GM19035 (cell line): ENCODE results near the gene FEM1A.
"Not testable (repeated sequence)": the region's sequence is repeated elsewhere in the genome, so short reads cannot be mapped to it uniquely, and the experiment has no call there.

ENCODE experiments used
- ATAC-seq: cut with Tn5 transposase; IDR thresholded peaks from one replicate; pipeline ENCODE4 v1.9.1; 2021; ENCODE audit not compliant: unreplicated experiment

The FEM1A gene, protein sequence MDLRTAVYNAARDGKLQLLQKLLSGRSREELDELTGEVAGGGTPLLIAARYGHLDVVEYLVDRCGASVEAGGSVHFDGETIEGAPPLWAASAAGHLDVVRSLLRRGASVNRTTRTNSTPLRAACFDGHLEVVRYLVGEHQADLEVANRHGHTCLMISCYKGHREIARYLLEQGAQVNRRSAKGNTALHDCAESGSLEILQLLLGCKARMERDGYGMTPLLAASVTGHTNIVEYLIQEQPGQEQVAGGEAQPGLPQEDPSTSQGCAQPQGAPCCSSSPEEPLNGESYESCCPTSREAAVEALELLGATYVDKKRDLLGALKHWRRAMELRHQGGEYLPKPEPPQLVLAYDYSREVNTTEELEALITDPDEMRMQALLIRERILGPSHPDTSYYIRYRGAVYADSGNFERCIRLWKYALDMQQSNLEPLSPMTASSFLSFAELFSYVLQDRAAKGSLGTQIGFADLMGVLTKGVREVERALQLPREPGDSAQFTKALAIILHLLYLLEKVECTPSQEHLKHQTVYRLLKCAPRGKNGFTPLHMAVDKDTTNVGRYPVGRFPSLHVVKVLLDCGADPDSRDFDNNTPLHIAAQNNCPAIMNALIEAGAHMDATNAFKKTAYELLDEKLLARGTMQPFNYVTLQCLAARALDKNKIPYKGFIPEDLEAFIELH

GRCh38 chr19:4791183-4792018 lies at the start of gene FEM1A:
FEM1A (plus strand) TSS chr19:4791734; CDS start chr19:4791855, 121 bp downstream.
- peak; percentile 91 for ATAC-seq

- no peak for ATAC-seq
These were observed 48.5 kb upstream of the FEM1A start for GRCh38 chr19:4742723-4743646.

- ATAC-seq, result no peak
These were observed 46.9 kb upstream of the FEM1A start for GRCh38 chr19:4744451-4745174.

DNA sequence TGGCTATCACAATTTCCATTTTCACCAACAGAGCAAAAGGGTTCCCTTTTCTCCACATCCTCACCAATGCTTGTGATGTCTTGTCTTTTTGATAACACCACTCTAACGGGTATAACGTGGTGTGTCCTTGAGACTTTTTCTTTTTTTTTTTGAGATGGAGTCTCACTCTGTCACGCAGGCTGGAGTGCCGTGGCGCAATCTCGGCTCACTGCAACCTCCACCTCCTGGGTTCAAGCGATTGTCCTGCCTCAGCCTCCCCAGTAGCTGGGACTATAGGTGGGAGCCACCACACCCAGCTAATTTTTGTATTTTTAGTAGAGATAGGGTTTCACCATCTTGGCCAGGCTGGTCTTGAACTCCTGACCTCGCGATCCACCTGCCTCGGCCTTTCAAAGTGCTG lies 46.4 kb upstream of the FEM1A start:
- ATAC-seq, result not testable (repeated sequence)

DNA sequence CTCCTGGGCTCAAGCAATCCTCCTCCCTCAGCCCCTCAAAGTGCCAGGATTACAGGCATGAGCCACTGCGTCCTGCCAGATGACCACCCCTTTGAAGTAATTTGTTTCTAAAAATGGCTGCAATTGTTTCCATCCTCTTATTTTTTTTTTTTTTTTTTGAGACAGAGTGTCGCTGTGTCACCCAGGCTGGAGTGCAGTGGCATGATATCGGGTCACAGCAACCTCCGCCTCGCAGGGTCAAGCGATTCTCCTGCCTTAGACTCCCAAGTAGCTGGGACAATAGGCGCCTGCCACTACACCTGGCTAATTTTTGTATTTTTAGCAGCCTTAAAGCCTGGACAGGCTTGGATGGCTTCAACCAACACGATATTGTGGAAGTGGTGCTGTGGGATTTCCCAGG lies 45.5 kb upstream of the FEM1A start:
- ATAC-seq, result no peak

GRCh38 chr19:4748185-4748584 lies 43.3 kb upstream of the FEM1A start:
- ATAC-seq, result no peak

DNA sequence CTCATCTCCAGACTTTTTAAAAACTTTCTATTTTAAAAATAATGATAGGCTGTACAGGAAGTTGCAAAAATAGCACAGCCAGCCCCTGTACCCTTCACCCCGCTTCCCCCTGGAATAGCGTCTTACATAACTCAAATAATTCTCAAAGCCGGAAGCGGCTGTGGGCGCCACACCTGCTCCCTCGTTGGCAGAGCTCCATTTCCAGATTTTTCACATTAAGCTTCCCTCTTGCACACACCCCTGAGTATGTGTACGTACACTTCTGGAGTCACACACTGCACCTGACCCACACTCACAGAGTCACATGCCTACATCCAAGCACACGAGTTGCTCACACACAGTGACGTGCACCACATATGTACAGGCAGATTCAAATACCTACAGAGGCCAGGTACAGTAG lies 42.9 kb upstream of the FEM1A start:
- ATAC-seq, result no peak

GRCh38 chr19:4749870-4750590 lies 41.5 kb upstream of the FEM1A start:
- no peak for ATAC-seq

DNA sequence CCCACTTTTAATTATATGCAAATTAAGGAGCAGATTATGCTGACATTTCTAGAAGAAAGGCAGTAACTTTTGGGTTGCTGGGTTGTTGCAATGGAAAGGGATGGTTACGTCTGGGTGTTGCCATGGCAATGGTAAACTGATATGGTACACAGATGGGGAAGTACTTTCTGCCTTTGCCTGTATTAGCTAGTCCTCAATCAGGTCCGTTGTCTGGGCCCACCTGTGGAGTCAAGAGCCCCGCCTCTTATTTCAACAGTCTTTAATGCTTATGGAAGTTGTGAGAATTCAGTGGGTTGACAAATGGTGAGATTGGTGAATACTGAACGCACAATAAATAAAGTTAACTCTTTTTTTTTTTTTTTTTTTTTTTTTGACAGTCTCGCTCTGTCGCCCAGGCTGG lies 37.3 kb upstream of the FEM1A start:
- ATAC-seq, result no peak

GRCh38 chr19:4755459-4755858 lies 36.1 kb upstream of the FEM1A start:
- no peak for ATAC-seq

- ATAC-seq, result no peak
These were observed 33.5 kb upstream of the FEM1A start for GRCh38 chr19:4758082-4758481.

GRCh38 chr19:4758659-4759058 lies 32.9 kb upstream of the FEM1A start:
- ATAC-seq, result no peak

DNA sequence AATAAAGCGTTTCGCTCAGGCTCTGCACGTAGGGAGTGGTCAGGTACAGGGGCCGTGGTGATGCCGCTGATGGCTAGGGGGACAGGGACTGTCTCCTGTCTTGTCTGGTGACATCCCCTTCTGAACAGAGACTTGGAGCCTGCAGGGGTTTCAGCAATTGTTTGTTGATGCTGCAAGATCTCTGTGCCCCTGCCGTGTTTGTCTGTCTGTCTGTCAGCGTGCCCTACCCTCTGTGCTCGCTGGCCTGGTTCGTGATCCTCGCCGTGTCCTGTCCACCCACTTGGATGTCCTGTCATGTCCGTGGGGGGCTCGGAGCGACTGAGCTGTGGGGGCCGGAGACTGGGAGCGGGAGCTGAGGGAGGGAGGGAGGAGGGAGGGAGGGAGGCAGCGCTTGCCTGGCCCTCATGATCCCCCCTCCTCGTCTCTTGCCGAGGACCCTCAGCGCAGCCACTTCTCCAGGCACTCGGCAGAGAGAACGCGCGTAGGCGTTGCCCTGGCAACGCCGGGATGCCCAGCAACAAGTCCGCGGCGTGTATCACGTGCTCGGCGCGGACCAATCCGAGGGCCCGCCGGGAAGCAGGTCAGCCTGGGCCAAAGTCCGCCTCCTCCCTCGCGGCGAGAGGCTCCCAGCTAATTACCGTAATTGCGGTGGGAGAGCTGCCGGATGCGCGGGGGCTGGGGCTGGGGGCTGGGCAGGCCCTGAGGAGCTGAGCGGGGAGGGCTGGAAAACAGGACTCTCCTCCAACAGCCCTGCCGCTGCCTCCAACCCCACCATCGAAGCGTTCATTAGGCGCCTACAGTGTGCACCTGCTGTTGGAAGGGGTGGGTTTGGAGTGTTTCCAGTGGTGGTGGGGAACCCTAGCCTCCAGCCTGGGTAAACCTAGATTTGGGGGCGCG lies 31.9 kb upstream of the FEM1A start:
- ATAC-seq, result no peak

GRCh38 chr19:4760285-4760650 lies 31.3 kb upstream of the FEM1A start:
- no peak for ATAC-seq

- no peak for ATAC-seq
These were observed 28.5 kb upstream of the FEM1A start for GRCh38 chr19:4763021-4763420.

- ATAC-seq, result no peak
These were observed 27.2 kb upstream of the FEM1A start for GRCh38 chr19:4764393-4764660.

DNA sequence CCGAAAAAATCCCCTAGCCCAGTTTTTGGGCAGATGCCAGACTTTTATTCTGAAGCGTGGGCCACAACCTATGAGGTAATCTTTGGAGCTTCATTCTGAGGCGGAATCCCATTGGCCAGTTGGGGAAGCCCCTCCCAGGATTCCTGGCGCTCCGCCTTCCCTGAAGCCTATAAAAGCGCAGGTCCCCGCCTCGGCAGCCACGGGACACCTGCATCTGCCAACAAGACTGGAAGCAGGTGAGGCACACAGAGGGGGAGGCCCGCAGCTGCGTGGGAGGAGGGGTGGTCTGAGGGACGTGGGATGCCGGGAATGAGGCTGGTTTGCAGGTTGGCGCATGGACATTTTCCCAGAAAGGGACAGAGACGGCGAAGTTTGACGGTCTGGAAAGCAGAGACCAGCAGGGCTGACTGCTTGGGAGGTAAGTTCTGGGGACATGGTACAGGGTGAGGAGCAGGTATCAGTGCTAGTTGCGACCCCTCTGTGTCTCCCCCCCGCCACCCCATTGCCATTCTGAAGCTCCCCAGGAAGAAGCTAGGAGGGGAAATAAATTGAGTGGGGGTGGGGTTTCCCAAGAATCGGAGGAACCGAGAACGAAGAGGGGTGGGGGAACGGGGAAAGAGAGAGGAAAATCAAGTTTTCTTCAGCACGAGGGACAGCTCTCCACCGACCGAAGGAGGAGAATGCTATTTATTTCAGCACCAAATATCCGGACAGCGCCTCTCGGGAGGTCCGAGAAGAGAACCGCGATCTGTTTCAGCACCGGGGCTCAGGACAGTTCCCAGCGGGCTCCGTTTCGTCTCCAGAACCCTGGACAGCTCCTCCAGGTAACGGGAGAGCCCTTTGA lies 22.4 kb upstream of the FEM1A start:
- no peak for ATAC-seq

GRCh38 chr19:4772566-4772965 lies 19.0 kb upstream of the FEM1A start:
- no peak for ATAC-seq
